ENCODE data around the gene ST14.
"Not testable (repeated sequence)": the region's sequence is repeated elsewhere in the genome, so short reads cannot be mapped to it uniquely, and the experiment has no call there.

ST14 gene

DNA sequence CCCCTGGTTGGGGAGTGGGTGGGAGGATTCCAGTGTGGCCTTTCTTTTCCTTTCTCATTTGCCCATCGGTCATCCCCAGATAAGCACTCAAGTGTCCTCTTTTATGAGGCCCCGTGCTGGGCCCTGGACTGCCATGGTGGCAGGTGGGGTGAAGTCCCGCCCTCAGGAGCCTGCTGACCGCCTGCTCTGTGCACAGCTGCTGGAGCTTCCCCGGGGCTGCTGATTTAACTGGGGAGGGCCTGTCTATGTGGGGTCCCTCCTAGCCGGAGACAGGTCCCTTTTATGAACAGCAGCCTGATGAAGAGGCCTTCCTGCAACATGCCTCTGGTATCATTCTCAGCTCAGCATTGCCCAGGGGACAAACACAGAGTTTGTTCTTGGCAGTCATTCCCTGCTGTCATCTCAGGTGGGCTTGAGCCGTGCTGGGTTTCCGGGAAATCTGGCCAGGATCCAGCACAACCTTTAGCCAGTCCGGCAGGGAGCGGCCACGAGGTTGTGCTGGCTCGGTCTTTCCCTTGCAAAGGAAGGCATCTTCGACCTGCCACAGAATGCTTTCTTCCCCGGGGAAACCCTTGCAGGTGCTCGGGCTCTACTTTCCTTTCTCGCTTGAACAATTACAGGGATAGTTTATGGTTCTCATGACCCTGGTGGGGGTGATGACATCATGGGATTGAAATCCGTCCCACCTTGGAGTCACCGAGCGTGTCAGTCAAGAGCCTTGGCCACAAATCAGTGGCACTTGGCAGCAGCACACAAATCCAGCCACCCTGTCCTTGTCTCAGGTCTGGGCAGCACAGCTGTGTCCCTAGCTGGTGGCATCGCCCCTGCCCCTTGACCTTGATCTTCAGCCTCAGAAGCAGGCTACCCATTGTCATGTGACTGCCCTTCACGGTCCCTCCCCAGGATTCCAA is 20.1 kb downstream of the ST14 start:
- in situ Hi-C loops (cut with MboI; ENCODE audit: low pct_unique_long_range_greater_than_20kb, low sequenced_read_pairs), result no loop called here
- DNase-seq, result no peak

- in situ Hi-C loops (cut with MboI; ENCODE audit: low pct_unique_long_range_greater_than_20kb, low sequenced_read_pairs), result no loop called here
- DNase-seq, result no peak
These were observed 20.9 kb downstream of the ST14 start for GRCh38 chr11:130180491-130180890.

- in situ Hi-C loops (cut with MboI; ENCODE audit: low pct_unique_long_range_greater_than_20kb, low sequenced_read_pairs), result no loop called here
- DNase-seq, result no peak
These were observed 21.3 kb downstream of the ST14 start for GRCh38 chr11:130180896-130181294.

DNA sequence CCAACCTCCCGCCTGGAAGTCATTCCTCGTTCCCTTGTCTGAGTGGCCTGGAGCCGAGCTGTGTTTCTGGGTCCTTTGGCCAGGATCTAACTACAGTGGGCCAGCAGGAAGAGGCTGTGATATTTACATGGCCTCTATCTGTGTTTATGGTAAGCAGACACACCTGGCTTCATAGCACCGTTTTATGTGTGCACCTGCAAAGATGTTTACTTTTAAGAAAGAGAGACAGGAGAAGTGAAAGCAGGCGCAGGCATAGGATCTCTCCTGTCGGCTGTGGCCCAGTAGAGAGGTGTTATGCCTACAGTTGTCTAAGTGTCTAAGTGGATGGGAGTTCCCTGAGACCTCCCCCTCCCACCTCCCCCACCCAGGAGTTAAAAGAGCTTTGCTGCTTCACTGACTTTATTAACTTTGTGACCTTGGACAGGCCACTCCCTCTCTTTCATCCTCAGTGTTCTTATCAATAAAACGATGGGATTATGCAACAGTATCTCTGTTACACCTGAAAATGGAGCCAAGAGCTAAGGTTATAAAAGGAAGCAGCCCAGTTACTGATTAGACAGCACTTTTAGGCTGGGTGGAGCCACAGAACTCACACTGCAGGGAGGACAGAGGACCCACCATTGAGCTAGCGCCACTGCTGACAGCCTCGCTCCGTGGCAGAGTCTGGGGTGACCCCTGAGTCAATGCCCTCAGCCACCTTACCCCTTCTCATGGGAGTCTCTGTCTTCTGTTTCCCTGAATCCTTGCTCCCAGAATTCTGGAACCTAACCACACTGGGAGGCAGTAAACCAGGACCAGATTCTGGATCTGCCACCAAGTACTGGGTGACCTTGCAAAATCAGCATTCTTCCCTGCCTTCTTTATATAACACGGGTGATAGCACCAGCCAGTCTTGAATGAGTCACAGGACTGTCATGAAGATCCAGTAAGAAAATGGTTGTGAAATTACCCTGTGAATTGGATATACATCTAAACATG is 22.0 kb downstream of the ST14 start:
- no peak for DNase-seq
- in situ Hi-C loops (cut with MboI; ENCODE audit: low pct_unique_long_range_greater_than_20kb, low sequenced_read_pairs), result no loop called here

- in situ Hi-C loops (cut with MboI; ENCODE audit: low pct_unique_long_range_greater_than_20kb, low sequenced_read_pairs), result no loop called here
- no peak for DNase-seq
These were observed 24.5 kb downstream of the ST14 start for GRCh38 chr11:130183878-130184610.

DNA sequence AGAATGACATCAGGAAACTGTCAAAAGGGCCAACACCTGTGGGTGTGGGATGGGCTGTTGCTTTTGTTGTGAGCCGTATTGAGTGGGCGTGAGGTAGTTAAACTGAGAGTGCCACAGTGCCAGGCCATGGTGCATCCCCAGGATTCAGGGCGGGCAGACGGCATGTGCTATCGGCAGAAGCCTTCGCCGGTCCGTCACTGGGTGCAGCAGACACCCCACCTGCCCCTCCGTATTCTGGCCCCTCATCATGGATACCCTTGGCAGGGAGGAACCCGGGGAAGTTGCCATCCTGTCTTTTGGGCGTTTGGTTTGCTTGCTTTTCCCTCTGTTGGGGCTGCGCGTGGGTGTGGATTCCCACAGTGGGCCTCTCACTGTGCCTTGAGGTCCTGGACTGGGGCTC is 27.5 kb downstream of the ST14 start:
- no peak for DNase-seq
- in situ Hi-C loops (cut with MboI; ENCODE audit: low pct_unique_long_range_greater_than_20kb, low sequenced_read_pairs), result no loop called here

DNA sequence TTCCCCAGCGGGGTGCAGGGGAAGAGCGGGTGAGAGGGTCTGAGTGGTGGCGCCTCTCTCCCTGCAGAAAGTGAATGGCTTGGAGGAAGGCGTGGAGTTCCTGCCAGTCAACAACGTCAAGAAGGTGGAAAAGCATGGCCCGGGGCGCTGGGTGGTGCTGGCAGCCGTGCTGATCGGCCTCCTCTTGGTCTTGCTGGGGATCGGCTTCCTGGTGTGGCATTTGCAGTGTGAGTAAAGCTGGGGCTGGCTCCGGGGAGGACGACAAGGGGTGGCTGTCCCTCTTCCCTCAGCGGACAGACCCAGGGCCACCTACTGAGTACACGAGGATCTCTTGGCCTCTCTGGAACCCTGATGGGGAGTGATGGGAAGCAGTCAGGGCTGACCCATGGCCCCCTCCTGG is 28.5 kb downstream of the ST14 start:
- no peak for DNase-seq
- in situ Hi-C loops (cut with MboI; ENCODE audit: low pct_unique_long_range_greater_than_20kb, low sequenced_read_pairs), result no loop called here

GRCh38 chr11:130188585-130189347 is 29.2 kb downstream of the ST14 start:
- in situ Hi-C loops (cut with MboI; ENCODE audit: low pct_unique_long_range_greater_than_20kb, low sequenced_read_pairs), result no loop called here
- DNase-seq, result no peak

DNA sequence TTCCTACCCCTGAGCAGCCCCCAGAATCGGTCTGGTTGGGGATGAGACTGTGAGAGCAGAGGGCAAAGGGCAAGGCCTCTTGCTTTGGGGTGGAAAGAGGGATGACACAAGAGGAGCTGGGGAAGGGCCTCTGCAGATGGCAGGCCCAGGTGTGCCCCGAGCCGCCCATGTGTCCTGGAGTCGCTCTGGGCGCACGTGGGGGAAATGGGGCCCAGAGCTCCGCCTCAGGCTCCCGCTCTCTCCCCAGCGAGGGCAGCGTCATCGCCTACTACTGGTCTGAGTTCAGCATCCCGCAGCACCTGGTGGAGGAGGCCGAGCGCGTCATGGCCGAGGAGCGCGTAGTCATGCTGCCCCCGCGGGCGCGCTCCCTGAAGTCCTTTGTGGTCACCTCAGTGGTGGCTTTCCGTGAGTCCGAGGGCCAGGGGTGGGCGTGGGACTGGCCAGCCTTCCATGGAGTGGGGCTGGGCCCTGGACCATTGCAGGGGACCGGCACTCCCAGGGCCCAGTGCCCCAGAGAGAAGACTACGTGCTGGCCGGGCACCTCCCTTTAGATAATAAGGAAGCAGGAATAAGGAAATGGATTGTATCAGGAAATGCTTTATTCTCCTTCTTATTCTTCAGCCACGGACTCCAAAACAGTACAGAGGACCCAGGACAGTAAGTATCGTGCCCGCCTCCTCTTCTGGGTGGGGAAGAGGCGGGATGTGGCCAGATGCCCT is 30.1 kb downstream of the ST14 start:
- in situ Hi-C loops (cut with MboI; ENCODE audit: low pct_unique_long_range_greater_than_20kb, low sequenced_read_pairs), result no loop called here

GRCh38 chr11:130190371-130190881 is 30.8 kb downstream of the ST14 start:
- in situ Hi-C loops (cut with MboI; ENCODE audit: low pct_unique_long_range_greater_than_20kb, low sequenced_read_pairs), result no loop called here
- DNase-seq, result no peak

More for the DNA sequence above, 30.1 kb downstream of the ST14 start:
- no peak for DNase-seq

- in situ Hi-C loops (cut with MboI; ENCODE audit: low pct_unique_long_range_greater_than_20kb, low sequenced_read_pairs), result no loop called here
- no peak for DNase-seq
These were observed 32.3 kb downstream of the ST14 start for GRCh38 chr11:130191896-130192295.

DNA sequence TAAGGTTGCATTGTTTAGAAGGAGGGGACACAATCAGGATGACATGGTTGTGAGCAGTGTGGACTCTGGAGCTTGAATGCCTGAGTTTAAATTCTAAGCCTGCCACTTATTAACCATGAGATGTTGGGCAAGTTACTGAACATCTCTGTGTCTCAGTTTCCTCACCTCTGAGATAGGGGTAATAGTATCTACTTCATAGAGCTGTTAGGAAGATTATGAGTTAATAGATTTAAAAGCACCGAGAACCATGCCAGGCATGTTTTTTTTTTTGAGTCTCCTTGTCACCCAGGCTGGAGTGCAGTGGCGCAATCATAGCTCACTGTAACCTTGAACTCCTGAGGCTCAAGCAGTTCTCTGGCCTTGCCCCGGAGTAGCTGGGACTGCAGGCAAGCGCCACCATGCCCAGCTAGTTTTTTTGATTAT is 33.3 kb downstream of the ST14 start:
- in situ Hi-C loops (cut with MboI; ENCODE audit: low pct_unique_long_range_greater_than_20kb, low sequenced_read_pairs), result no loop called here
- DNase-seq, result no peak

- DNase-seq; in situ Hi-C loops (cut with MboI; ENCODE audit: low pct_unique_long_range_greater_than_20kb, low sequenced_read_pairs): not testable (repeated sequence)
These were observed 34.0 kb downstream of the ST14 start for GRCh38 chr11:130193551-130193950.

GRCh38 chr11:130194241-130195023 is 34.9 kb downstream of the ST14 start:
- DNase-seq, result no peak
- in situ Hi-C loops (cut with MboI; ENCODE audit: low pct_unique_long_range_greater_than_20kb, low sequenced_read_pairs), result no loop called here

GRCh38 chr11:130197386-130198035 is 37.9 kb downstream of the ST14 start:
- in situ Hi-C loops (cut with MboI; ENCODE audit: low pct_unique_long_range_greater_than_20kb, low sequenced_read_pairs), result no loop called here
- no peak for DNase-seq

- DNase-seq, result no peak
- in situ Hi-C loops (cut with MboI; ENCODE audit: low pct_unique_long_range_greater_than_20kb, low sequenced_read_pairs), result no loop called here
These were observed 38.7 kb downstream of the ST14 start for GRCh38 chr11:130198292-130198691.

DNA sequence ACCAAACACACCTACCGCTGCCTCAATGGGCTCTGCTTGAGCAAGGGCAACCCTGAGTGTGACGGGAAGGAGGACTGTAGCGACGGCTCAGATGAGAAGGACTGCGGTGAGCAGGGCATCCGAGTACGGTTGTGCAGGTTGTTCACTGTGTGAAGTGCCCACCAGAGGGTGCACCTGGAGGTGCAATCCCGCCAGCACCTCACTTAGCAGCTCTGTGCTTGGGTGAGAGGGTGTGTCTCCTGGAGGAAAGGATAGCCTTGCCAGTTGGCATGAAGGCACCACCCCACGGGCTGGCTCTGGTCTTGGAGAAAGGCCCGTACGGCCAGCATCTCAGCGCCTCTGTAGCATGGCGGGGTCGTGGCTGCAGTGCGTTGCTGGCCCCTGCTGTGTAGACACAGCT is 39.4 kb downstream of the ST14 start:
- DNase-seq, result no peak
- in situ Hi-C loops (cut with MboI; ENCODE audit: low pct_unique_long_range_greater_than_20kb, low sequenced_read_pairs), result no loop called here
